HepG2 (cell line): ENCODE data around the gene GMEB1. TPM values are rescaled to one million over a fixed set of nuclear protein-coding genes. Genes with fewer than 3 reads are reported as not detected.
A peak's percentile ranks its signal among the peaks of the same experiment; 100 is the strongest.

Experiments
- ARID3A ChIP-seq: IDR thresholded peaks from 2 replicates; pipeline ENCODE4 v1.6.1; 2012; ENCODE audit warnings: low read depth, low read length, improper control_type of control experiment
- ARNT2 ChIP-seq: sonication (generic); formaldehyde crosslinking; IDR thresholded peaks from 2 replicates; pipeline ENCODE4 v1.8.0; 2022; ENCODE audit warnings: mild to moderate bottlenecking, low read depth, missing genetic modification reagents, moderate library complexity
- ASH2L ChIP-seq: fragments of 300-600, 200-600 bp; sonication (generic); IDR thresholded peaks from 2 replicates; pipeline ENCODE4 v1.7.0; 2017; ENCODE audit warnings: low read depth, mild to moderate bottlenecking, moderate library complexity, mixed read lengths, low read length; ENCODE audit not compliant: insufficient read length
- ATF5 ChIP-seq: sonication (generic); formaldehyde crosslinking; IDR thresholded peaks from 2 replicates; pipeline ENCODE4 v1.4.0; 2020; ENCODE audit warnings: mild to moderate bottlenecking, low read depth, missing genetic modification reagents
- FOXP4 ChIP-seq: sonication (generic); formaldehyde crosslinking; IDR thresholded peaks from 2 replicates; pipeline ENCODE4 v1.4.0; 2020; ENCODE audit warnings: missing genetic modification reagents
- GPN1 ChIP-seq: sonication (generic); formaldehyde crosslinking; IDR thresholded peaks from 2 replicates; pipeline ENCODE4 v1.5.1; 2020; ENCODE audit warnings: missing genetic modification reagents, borderline replicate concordance
- IRX3 ChIP-seq: sonication (generic); formaldehyde crosslinking; IDR thresholded peaks from 2 replicates; pipeline ENCODE4 v1.8.1; 2023; ENCODE audit warnings: mild to moderate bottlenecking, low read depth, missing genetic modification reagents, borderline replicate concordance
- KMT2B ChIP-seq: IDR thresholded peaks from 2 replicates; pipeline ENCODE4 v1.6.1; 2016; ENCODE audit warnings: missing genetic modification reagents, missing compliant biosample characterization
- NFRKB ChIP-seq: fragments of 450-650 bp; IDR thresholded peaks from 2 replicates; pipeline ENCODE4 v1.6.1; 2017
- SAP130 ChIP-seq: IDR thresholded peaks from 2 replicates; pipeline ENCODE4 v1.6.1; 2016; ENCODE audit warnings: low read depth
- SNAPC4 ChIP-seq: sonication (generic); formaldehyde crosslinking; IDR thresholded peaks from 2 replicates; pipeline ENCODE4 v1.4.0; 2020; ENCODE audit warnings: mild to moderate bottlenecking, missing genetic modification reagents
- TGIF2 ChIP-seq: IDR thresholded peaks from 2 replicates; pipeline ENCODE4 v1.6.1; 2016; ENCODE audit warnings: control low read depth, missing compliant biosample characterization
- ZFP37 ChIP-seq: sonication (generic); formaldehyde crosslinking; IDR thresholded peaks from 2 replicates; pipeline ENCODE4 v1.4.0; 2020; ENCODE audit warnings: missing genetic modification reagents, borderline replicate concordance
- ZNF543 ChIP-seq: sonication (generic); formaldehyde crosslinking; IDR thresholded peaks from 2 replicates; pipeline ENCODE4 v1.4.0; 2020; ENCODE audit warnings: mild to moderate bottlenecking, missing genetic modification reagents
- ZNF557 ChIP-seq: sonication (generic); formaldehyde crosslinking; IDR thresholded peaks from 2 replicates; pipeline ENCODE4 v1.4.0; 2020; ENCODE audit warnings: missing genetic modification reagents
- ZNF770 ChIP-seq: sonication (generic); formaldehyde crosslinking; IDR thresholded peaks from 2 replicates; pipeline ENCODE4 v1.5.0; 2020; ENCODE audit warnings: mild to moderate bottlenecking, missing genetic modification reagents
- polyA plus RNA-seq, 8 experiments: library from polyadenylated mRNA; depleted of rRNA in 3 of 8; stranded (reverse) in 7 of 8; unstranded in 1 of 8; fragments of >200 nt; fragmentation: Illumina TruSeq in 4 of 8; extraction: Trizol in 4 of 8; gene quantifications; 2 replicates each; pipeline versions ENCODE4 v1.2.1 to v1.2.3, GENCODE V29; 2011 to 2016; ENCODE audit warnings: low read depth in 4 of 8, missing spikeins in 1 of 8, mixed read lengths in 1 of 8; ENCODE audit not compliant: insufficient read depth in 1 of 8
- total RNA-seq, 5 experiments: library from RNA; depleted of rRNA; stranded (reverse); fragments of >200 nt; fragmentation: Illumina TruSeq; extraction: Trizol; gene quantifications; 2 replicates each; pipeline ENCODE4 v1.2.3, GENCODE V29; 2016; ENCODE audit warnings: low read depth in 1 of 5

Gene GMEB1
- total and polyA plus RNA-seq, 2 of the 13 experiments (the other 11 are each of a cell fraction or from before 2014, with no cell fraction given), result 3.0 to 6.0 TPM

GRCh38 chr1:28648474-28649198, 19.9 kb upstream of the GMEB1 start, which contains the start of gene RNU11 (continued):
- TF ChIP-seq SNAPC4 (peak; percentile 100), IRX3 (CRISPR knock-in tag) (peak; percentile 46; the same call in 1 of the 2 replicates), ZFP37 (CRISPR knock-in tag) (no peak; the same call in 1 of the 2 replicates), SAP130 (peak; percentile 61), ASH2L (peak; percentile 48), ZNF770 (peak; percentile 58; the same call in 1 of the 2 replicates), ZNF543 (CRISPR knock-in tag) (peak; percentile 83; the same call in 1 of the 2 replicates), ZNF557 (CRISPR knock-in tag) (0 out of 2 replicates have a peak, but pooled peaks have one; percentile 83), NFRKB (no peak), ATF5 (no peak), ARNT2 (CRISPR knock-in tag) (peak; percentile 95), TGIF2 (CRISPR knock-in tag) (peak; percentile 84; the same call in 1 of the 2 replicates), FOXP4 (CRISPR knock-in tag) (peak; percentile 68), ARID3A (peak; percentile 81), GPN1 (peak; percentile 87; the same call in 1 of the 2 replicates), KMT2B (CRISPR knock-in tag) (peak; percentile 92; the same call in 1 of the 2 replicates)
